Activated naive CD8-positive, alpha-beta T cell (primary cell): ENCODE results near the gene C1QL2.

Experiments
- H3K27ac Mint-ChIP-seq: one replicate; pipeline ENCODE4 v1.8.0; 2021; ENCODE audit warnings: mixed read lengths
- H3K27me3 Mint-ChIP-seq: one replicate; pipeline ENCODE4 v1.8.0; 2021; ENCODE audit warnings: mixed read lengths
- H3K36me3 Mint-ChIP-seq: one replicate; pipeline ENCODE4 v1.8.0; 2021; ENCODE audit warnings: mixed read lengths
- H3K4me1 Mint-ChIP-seq: one replicate; pipeline ENCODE4 v1.8.0; 2021; ENCODE audit warnings: low read depth, mixed read lengths
- H3K4me3 Mint-ChIP-seq: one replicate; pipeline ENCODE4 v1.8.0; 2021; ENCODE audit warnings: mild to moderate bottlenecking, mixed read lengths
- H3K9me3 Mint-ChIP-seq: one replicate; pipeline ENCODE4 v1.8.0; 2021; ENCODE audit warnings: low read depth, mixed read lengths

The C1QL2 gene

GRCh38 chr2:119190321-119191111 lies 32.0 kb upstream of the C1QL2 start:
- Mint-ChIP-seq H3K9me3 (no peaks in the 10 kb centered on the region), H3K27ac (no peak overlapping the region), H3K4me1 (no peaks in the 10 kb centered on the region), H3K4me3 (no peak overlapping the region), H3K36me3 (no peaks in the 10 kb centered on the region), H3K27me3 (peaks cover 12% of the 10 kb centered on the region)

- H3K4me1 Mint-ChIP-seq = no peaks in the 10 kb centered on the region
- H3K36me3 Mint-ChIP-seq = no peaks in the 10 kb centered on the region
- H3K4me3 Mint-ChIP-seq = no peak overlapping the region
- no peak overlapping the region for H3K27ac Mint-ChIP-seq
- no peaks in the 10 kb centered on the region for H3K27me3 Mint-ChIP-seq
- H3K9me3 Mint-ChIP-seq = no peaks in the 10 kb centered on the region
Measured at GRCh38 chr2:119184512-119184911, 26.0 kb upstream of the C1QL2 start.

- no peaks in the 10 kb centered on the region for H3K9me3 Mint-ChIP-seq
- no peaks in the 10 kb centered on the region for H3K4me1 Mint-ChIP-seq
- H3K36me3 Mint-ChIP-seq = no peaks in the 10 kb centered on the region
- no peak overlapping the region for H3K4me3 Mint-ChIP-seq
- H3K27me3 Mint-ChIP-seq = no peaks in the 10 kb centered on the region
- H3K27ac Mint-ChIP-seq = no peak overlapping the region
Measured at GRCh38 chr2:119181791-119182445, 23.4 kb upstream of the C1QL2 start.

- no peak overlapping the region for H3K27ac Mint-ChIP-seq
- H3K27me3 Mint-ChIP-seq = no peaks in the 10 kb centered on the region
- H3K9me3 Mint-ChIP-seq = no peaks in the 10 kb centered on the region
- H3K4me1 Mint-ChIP-seq = no peaks in the 10 kb centered on the region
- no peaks in the 10 kb centered on the region for H3K36me3 Mint-ChIP-seq
- no peak overlapping the region for H3K4me3 Mint-ChIP-seq
Measured at GRCh38 chr2:119181391-119181790, 22.8 kb upstream of the C1QL2 start.

GRCh38 chr2:119180892-119181291 lies 22.3 kb upstream of the C1QL2 start:
- no peaks in the 10 kb centered on the region for H3K4me1 Mint-ChIP-seq
- H3K9me3 Mint-ChIP-seq = no peaks in the 10 kb centered on the region
- H3K27me3 Mint-ChIP-seq = no peaks in the 10 kb centered on the region
- H3K4me3 Mint-ChIP-seq = no peak overlapping the region
- H3K27ac Mint-ChIP-seq = no peak overlapping the region
- H3K36me3 Mint-ChIP-seq = no peaks in the 10 kb centered on the region

GRCh38 chr2:119179991-119180390 lies 21.4 kb upstream of the C1QL2 start:
- H3K27ac Mint-ChIP-seq = no peak overlapping the region
- H3K4me1 Mint-ChIP-seq = no peaks in the 10 kb centered on the region
- H3K27me3 Mint-ChIP-seq = no peaks in the 10 kb centered on the region
- H3K36me3 Mint-ChIP-seq = no peaks in the 10 kb centered on the region
- H3K9me3 Mint-ChIP-seq = no peaks in the 10 kb centered on the region
- no peak overlapping the region for H3K4me3 Mint-ChIP-seq

- H3K27ac Mint-ChIP-seq = no peak overlapping the region
- H3K36me3 Mint-ChIP-seq = no peaks in the 10 kb centered on the region
- H3K27me3 Mint-ChIP-seq = no peaks in the 10 kb centered on the region
- no peak overlapping the region for H3K4me3 Mint-ChIP-seq
- no peaks in the 10 kb centered on the region for H3K9me3 Mint-ChIP-seq
- H3K4me1 Mint-ChIP-seq = no peaks in the 10 kb centered on the region
Measured at GRCh38 chr2:119179202-119179601, 20.7 kb upstream of the C1QL2 start.

- Mint-ChIP-seq H3K27me3 (no peaks in the 10 kb centered on the region), H3K4me3 (no peak overlapping the region), H3K27ac (no peak overlapping the region), H3K36me3 (no peaks in the 10 kb centered on the region), H3K4me1 (no peaks in the 10 kb centered on the region), H3K9me3 (no peaks in the 10 kb centered on the region)
Measured at GRCh38 chr2:119178776-119179175, 20.2 kb upstream of the C1QL2 start.

- H3K9me3 Mint-ChIP-seq = no peaks in the 10 kb centered on the region
- H3K36me3 Mint-ChIP-seq = no peaks in the 10 kb centered on the region
- no peaks in the 10 kb centered on the region for H3K4me1 Mint-ChIP-seq
- H3K27ac Mint-ChIP-seq = no peak overlapping the region
- no peaks in the 10 kb centered on the region for H3K27me3 Mint-ChIP-seq
- no peak overlapping the region for H3K4me3 Mint-ChIP-seq
Measured at GRCh38 chr2:119177838-119178190, 19.3 kb upstream of the C1QL2 start.

- no peaks in the 10 kb centered on the region for H3K9me3 Mint-ChIP-seq
- no peaks in the 10 kb centered on the region for H3K27me3 Mint-ChIP-seq
- no peaks in the 10 kb centered on the region for H3K4me1 Mint-ChIP-seq
- H3K36me3 Mint-ChIP-seq = no peaks in the 10 kb centered on the region
- H3K27ac Mint-ChIP-seq = no peak overlapping the region
- H3K4me3 Mint-ChIP-seq = no peak overlapping the region
Measured at GRCh38 chr2:119177171-119177837, 18.8 kb upstream of the C1QL2 start.

GRCh38 chr2:119175517-119175916 lies 17.0 kb upstream of the C1QL2 start:
- Mint-ChIP-seq H3K27ac (no peak overlapping the region), H3K4me1 (no peaks in the 10 kb centered on the region), H3K27me3 (no peaks in the 10 kb centered on the region), H3K9me3 (no peaks in the 10 kb centered on the region), H3K36me3 (no peaks in the 10 kb centered on the region), H3K4me3 (no peak overlapping the region)

- Mint-ChIP-seq H3K27me3 (no peaks in the 10 kb centered on the region), H3K27ac (no peak overlapping the region), H3K4me1 (no peaks in the 10 kb centered on the region), H3K36me3 (no peaks in the 10 kb centered on the region), H3K4me3 (no peak overlapping the region), H3K9me3 (no peaks in the 10 kb centered on the region)
Measured at GRCh38 chr2:119174993-119175347, 16.4 kb upstream of the C1QL2 start.

GRCh38 chr2:119174216-119174992 lies 15.9 kb upstream of the C1QL2 start:
- Mint-ChIP-seq H3K9me3 (no peaks in the 10 kb centered on the region), H3K27me3 (no peaks in the 10 kb centered on the region), H3K36me3 (no peaks in the 10 kb centered on the region), H3K27ac (no peak overlapping the region), H3K4me1 (no peaks in the 10 kb centered on the region), H3K4me3 (no peak overlapping the region)

GRCh38 chr2:119173556-119174060 lies 15.1 kb upstream of the C1QL2 start:
- H3K36me3 Mint-ChIP-seq = no peaks in the 10 kb centered on the region
- H3K9me3 Mint-ChIP-seq = no peaks in the 10 kb centered on the region
- no peak overlapping the region for H3K27ac Mint-ChIP-seq
- H3K4me3 Mint-ChIP-seq = no peak overlapping the region
- H3K4me1 Mint-ChIP-seq = no peaks in the 10 kb centered on the region
- no peaks in the 10 kb centered on the region for H3K27me3 Mint-ChIP-seq

- no peaks in the 10 kb centered on the region for H3K36me3 Mint-ChIP-seq
- no peak overlapping the region for H3K4me3 Mint-ChIP-seq
- H3K27me3 Mint-ChIP-seq = peaks cover 9% of the 10 kb centered on the region
- no peak overlapping the region for H3K27ac Mint-ChIP-seq
- no peaks in the 10 kb centered on the region for H3K4me1 Mint-ChIP-seq
- no peaks in the 10 kb centered on the region for H3K9me3 Mint-ChIP-seq
Measured at GRCh38 chr2:119170504-119170903, 12.0 kb upstream of the C1QL2 start.
